GM08714 (cell line): Measurements from ENCODE around the gene OBP2B.
"Not testable (repeated sequence)": the region's sequence is repeated elsewhere in the genome, so short reads cannot be mapped to it uniquely, and the experiment has no call there.

ENCODE experiments used
- H3K4me3 ChIP-seq: fragments of 200-500 bp; sonication (Bioruptor generic); 2 replicates; pipeline ENCODE4 v1.5.1; 2014; ENCODE audit warnings: mild to moderate bottlenecking, low read length, inconsistent platforms
- ZNF274 ChIP-seq: IDR thresholded peaks from 2 replicates; pipeline ENCODE4 v1.6.1; 2012; ENCODE audit warnings: mild to moderate bottlenecking, low read depth, low read length

Gene OBP2B

GRCh38 chr9:133246991-133247390, 37.9 kb upstream of the OBP2B start:
- TF ChIP-seq ZNF274, result no peak
- H3K4me3 ChIP-seq, result no peak overlapping the region

- no peak for TF ChIP-seq ZNF274
- H3K4me3 ChIP-seq, result no peak overlapping the region
Measured at GRCh38 chr9:133246562-133246961, 37.5 kb upstream of the OBP2B start.

GRCh38 chr9:133242991-133243390, 33.9 kb upstream of the OBP2B start:
- no peak overlapping the region for H3K4me3 ChIP-seq
- TF ChIP-seq ZNF274, result no peak

- TF ChIP-seq ZNF274, result no peak
- H3K4me3 ChIP-seq, result no peak overlapping the region
Measured at GRCh38 chr9:133242241-133242640, 33.2 kb upstream of the OBP2B start.

GRCh38 chr9:133239533-133240090, 30.6 kb upstream of the OBP2B start:
- no peak overlapping the region for H3K4me3 ChIP-seq
- no peak for TF ChIP-seq ZNF274

- no peak for TF ChIP-seq ZNF274
- no peak overlapping the region for H3K4me3 ChIP-seq
Measured at GRCh38 chr9:133238851-133239532, 29.9 kb upstream of the OBP2B start.

- no peak overlapping the region for H3K4me3 ChIP-seq
- TF ChIP-seq ZNF274, result no peak
Measured at GRCh38 chr9:133238272-133238850, 29.3 kb upstream of the OBP2B start.

- TF ChIP-seq ZNF274, result no peak
- H3K4me3 ChIP-seq, result no peak overlapping the region
Measured at GRCh38 chr9:133237035-133237731, 28.1 kb upstream of the OBP2B start.

GRCh38 chr9:133236291-133237034, 27.4 kb upstream of the OBP2B start:
- not testable (repeated sequence) for H3K4me3 ChIP-seq

GRCh38 chr9:133235549-133236222, 26.6 kb upstream of the OBP2B start:
- no peak overlapping the region for H3K4me3 ChIP-seq
- no peak for TF ChIP-seq ZNF274

GRCh38 chr9:133234577-133235322, 25.7 kb upstream of the OBP2B start:
- H3K4me3 ChIP-seq, result no peak overlapping the region
- TF ChIP-seq ZNF274, result no peak

- TF ChIP-seq ZNF274, result no peak
- H3K4me3 ChIP-seq, result no peak overlapping the region
Measured at GRCh38 chr9:133233681-133234432, 24.8 kb upstream of the OBP2B start.

- H3K4me3 ChIP-seq, result not testable (repeated sequence)
Measured at GRCh38 chr9:133231934-133232568, 23.0 kb upstream of the OBP2B start.

- H3K4me3 ChIP-seq, result not testable (repeated sequence)
Measured at GRCh38 chr9:133230514-133230913, 21.5 kb upstream of the OBP2B start.
